Smooth muscle cell (in vitro differentiated cells): ENCODE measurements around the gene IQGAP1. TPM values are rescaled to one million over a fixed set of nuclear protein-coding genes. Genes with fewer than 3 reads are reported as not detected.

ENCODE experiments used
- DNase-seq: peaks from one replicate; lab custom pipeline; 2025; ENCODE audit not compliant: unreplicated experiment; lab: John Stamatoyannopoulos, UW
- H2AFZ ChIP-seq: fragments of 200-600 bp; sonication (generic); 2 replicates; pipeline ENCODE4 v1.6.0; 2016; ENCODE audit warnings: antibody characterized with exemption, low read depth, mild to moderate bottlenecking
- H3F3A ChIP-seq: fragments of 200-600 bp; sonication (generic); 2 replicates; pipeline ENCODE4 v1.6.0; 2017; ENCODE audit warnings: antibody characterized with exemption, low read depth
- H3K27ac ChIP-seq: fragments of 200-600 bp; sonication (generic); 2 replicates; pipeline ENCODE4 v1.5.1; 2016; ENCODE audit warnings: low read depth, mild to moderate bottlenecking
- H3K27me3 ChIP-seq: fragments of 200-600 bp; sonication (generic); 2 replicates; pipeline ENCODE4 v1.6.1; 2016; ENCODE audit warnings: low read depth, mild to moderate bottlenecking
- H3K36me3 ChIP-seq: fragments of 200-600 bp; sonication (generic); 2 replicates; pipeline ENCODE4 v1.5.1; 2016; ENCODE audit warnings: low read depth
- H3K4me1 ChIP-seq: fragments of 200-600 bp; sonication (generic); 2 replicates; pipeline ENCODE4 v1.5.1; 2016; ENCODE audit warnings: low read depth
- H3K4me2 ChIP-seq: fragments of 200-600 bp; sonication (generic); 2 replicates; pipeline ENCODE4 v1.6.0; 2016; ENCODE audit warnings: mild to moderate bottlenecking
- H3K4me3 ChIP-seq: fragments of 200-600 bp; sonication (generic); 2 replicates; pipeline ENCODE4 v1.5.1; 2016; ENCODE audit warnings: mild to moderate bottlenecking
- H3K79me2 ChIP-seq: fragments of 200-600 bp; sonication (generic); 2 replicates; pipeline ENCODE4 v1.6.0; 2016; ENCODE audit warnings: low read depth, mild to moderate bottlenecking
- H3K9ac ChIP-seq: fragments of 200-600 bp; sonication (generic); 2 replicates; pipeline ENCODE4 v1.6.0; 2016; ENCODE audit warnings: low read depth
- H3K9me3 ChIP-seq: fragments of 200-600 bp; sonication (generic); replicated peaks from 2 replicates; pipeline ENCODE4 v1.5.1; 2016; ENCODE audit warnings: low read depth
- H4K20me1 ChIP-seq: fragments of 200-600 bp; sonication (generic); 2 replicates; pipeline ENCODE4 v1.6.0; 2016; ENCODE audit warnings: low read depth
- WGBS: methylation state at CpG from one replicate; pipeline ENCODE4 v1.1.7; 2016; ENCODE audit warnings: low lambda C conversion rate; 5-methylcytosine and 5-hydroxymethylcytosine counted together
- polyA plus RNA-seq: library from polyadenylated mRNA; unstranded; fragments of >200 nt; fragmentation: Nextera tagmentation; extraction: Ambion mirVana; gene quantifications from 2 replicates; pipeline ENCODE4 v1.2.1, GENCODE V29; 2016
- total RNA-seq: library from RNA; depleted of rRNA; stranded (reverse); fragments of >200 nt; gene quantifications from 2 replicates; pipeline ENCODE4 v1.2.3, GENCODE V29; 2014
- TF ChIP-seq, protein P1 (sequence below): fragments of 200-600 bp; sonication (generic); IDR thresholded peaks from 2 replicates; pipeline ENCODE4 v1.5.1; 2017; ENCODE audit warnings: borderline replicate concordance, mild to moderate bottlenecking, antibody characterized with exemption; ENCODE audit not compliant: insufficient read depth, poor library complexity, severe bottlenecking

Gene IQGAP1
- total and polyA plus RNA-seq, 2 experiments from 2014 or later, result 59.3 to 185 TPM

DNA sequence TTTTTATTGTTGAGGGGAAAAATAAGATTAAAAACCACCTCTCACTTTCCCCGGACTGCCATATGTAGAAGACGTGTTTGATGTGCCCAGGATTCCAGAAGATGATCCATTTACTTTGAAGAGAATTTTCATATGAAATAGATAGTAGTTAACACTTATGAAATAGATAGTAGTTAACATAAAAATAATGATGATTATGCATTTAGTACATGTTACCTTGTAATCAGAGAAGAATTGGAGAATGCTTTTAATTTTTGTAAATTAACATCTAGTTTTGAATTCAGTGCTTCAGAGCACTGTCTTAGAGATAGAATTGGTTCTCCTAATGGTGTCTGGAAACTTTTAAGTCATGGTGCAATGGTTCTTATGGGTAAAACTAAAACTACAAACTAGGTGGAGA, 95.6 kb downstream of the IQGAP1 start:
- Histone ChIP-seq H3K4me2 (no peak overlapping the region), H3K27ac (no peak overlapping the region), H3K4me1 (no peaks in the 10 kb centered on the region), H3K9me3 (no peaks in the 10 kb centered on the region), H3F3A (peaks cover 3% of the 10 kb centered on the region), H3K9ac (no peak overlapping the region), H3K4me3 (no peak overlapping the region), H4K20me1 (peaks cover 6% of the 10 kb centered on the region), H2AFZ (no peak overlapping the region), H3K36me3 (peaks cover 51% of the 10 kb centered on the region), H3K79me2 (no peaks in the 10 kb centered on the region), H3K27me3 (no peaks in the 10 kb centered on the region)
- TF ChIP-seq, protein P1, sequence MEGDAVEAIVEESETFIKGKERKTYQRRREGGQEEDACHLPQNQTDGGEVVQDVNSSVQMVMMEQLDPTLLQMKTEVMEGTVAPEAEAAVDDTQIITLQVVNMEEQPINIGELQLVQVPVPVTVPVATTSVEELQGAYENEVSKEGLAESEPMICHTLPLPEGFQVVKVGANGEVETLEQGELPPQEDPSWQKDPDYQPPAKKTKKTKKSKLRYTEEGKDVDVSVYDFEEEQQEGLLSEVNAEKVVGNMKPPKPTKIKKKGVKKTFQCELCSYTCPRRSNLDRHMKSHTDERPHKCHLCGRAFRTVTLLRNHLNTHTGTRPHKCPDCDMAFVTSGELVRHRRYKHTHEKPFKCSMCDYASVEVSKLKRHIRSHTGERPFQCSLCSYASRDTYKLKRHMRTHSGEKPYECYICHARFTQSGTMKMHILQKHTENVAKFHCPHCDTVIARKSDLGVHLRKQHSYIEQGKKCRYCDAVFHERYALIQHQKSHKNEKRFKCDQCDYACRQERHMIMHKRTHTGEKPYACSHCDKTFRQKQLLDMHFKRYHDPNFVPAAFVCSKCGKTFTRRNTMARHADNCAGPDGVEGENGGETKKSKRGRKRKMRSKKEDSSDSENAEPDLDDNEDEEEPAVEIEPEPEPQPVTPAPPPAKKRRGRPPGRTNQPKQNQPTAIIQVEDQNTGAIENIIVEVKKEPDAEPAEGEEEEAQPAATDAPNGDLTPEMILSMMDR, result no peak
- 98% methylated on average over 2 of the region's 2 CpGs for WGBS
- no peak for DNase-seq

DNA sequence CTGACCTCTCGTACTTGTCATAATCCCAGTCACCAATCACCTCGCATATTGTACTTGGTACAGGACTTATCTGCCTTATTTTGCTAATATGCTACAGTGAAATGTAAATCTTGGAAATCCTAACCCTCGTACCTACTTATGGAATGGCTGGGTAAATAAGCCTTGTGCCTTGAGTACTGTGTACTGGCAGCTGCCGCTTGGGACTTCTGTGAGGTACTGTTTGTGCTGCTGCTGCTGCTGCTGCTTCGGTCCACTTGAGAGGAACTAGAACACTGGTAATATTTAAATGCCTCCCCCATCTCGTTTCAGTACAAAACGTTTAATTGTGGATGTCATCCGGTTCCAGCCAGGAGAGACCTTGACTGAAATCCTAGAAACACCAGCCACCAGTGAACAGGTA, 99.1 kb downstream of the IQGAP1 start:
- DNase-seq, result no peak
- Histone ChIP-seq H3K4me3 (no peak overlapping the region), H3K36me3 (peaks cover 50% of the 10 kb centered on the region), H3K27ac (no peak overlapping the region), H3K9ac (no peak overlapping the region), H4K20me1 (no peaks in the 10 kb centered on the region), H2AFZ (no peak overlapping the region), H3K9me3 (no peaks in the 10 kb centered on the region), H3K4me2 (no peak overlapping the region), H3K27me3 (no peaks in the 10 kb centered on the region), H3K79me2 (no peaks in the 10 kb centered on the region), H3F3A (no peaks in the 10 kb centered on the region), H3K4me1 (no peaks in the 10 kb centered on the region)
- TF ChIP-seq, protein P1, result no peak
- WGBS, result 96% methylated on average over 8 of the region's 8 CpGs

DNA sequence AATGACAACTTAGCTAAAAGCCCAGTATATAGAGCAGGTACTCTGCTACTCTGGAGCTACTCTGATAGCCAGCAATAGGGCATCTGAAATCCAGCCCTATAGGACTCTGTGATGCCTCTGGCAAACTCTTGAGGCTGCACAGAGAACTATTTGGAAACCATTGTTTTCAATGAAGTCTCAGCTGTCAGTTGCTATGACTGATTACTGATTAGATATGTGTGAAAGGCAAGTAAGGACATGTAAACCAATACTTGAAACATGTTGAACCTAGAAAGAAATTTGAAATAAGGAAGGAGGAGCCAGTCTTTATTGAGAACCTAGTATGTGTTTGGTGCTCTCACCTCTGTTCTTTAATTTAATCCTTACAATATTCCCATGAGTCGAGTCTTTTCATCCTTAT, 101.5 kb downstream of the IQGAP1 start:
- Histone ChIP-seq H3K36me3 (peaks cover 49% of the 10 kb centered on the region), H4K20me1 (no peaks in the 10 kb centered on the region), H3K4me1 (no peaks in the 10 kb centered on the region), H3K4me2 (no peak overlapping the region), H3F3A (no peaks in the 10 kb centered on the region), H3K4me3 (no peak overlapping the region), H3K9ac (no peak overlapping the region), H3K27me3 (no peaks in the 10 kb centered on the region), H3K27ac (no peak overlapping the region), H3K79me2 (no peaks in the 10 kb centered on the region), H2AFZ (no peak overlapping the region), H3K9me3 (no peaks in the 10 kb centered on the region)
- DNase-seq, result no peak
- TF ChIP-seq, protein P1, result no peak
- 88% methylated on average over 1 of the region's 1 CpG for WGBS

DNA sequence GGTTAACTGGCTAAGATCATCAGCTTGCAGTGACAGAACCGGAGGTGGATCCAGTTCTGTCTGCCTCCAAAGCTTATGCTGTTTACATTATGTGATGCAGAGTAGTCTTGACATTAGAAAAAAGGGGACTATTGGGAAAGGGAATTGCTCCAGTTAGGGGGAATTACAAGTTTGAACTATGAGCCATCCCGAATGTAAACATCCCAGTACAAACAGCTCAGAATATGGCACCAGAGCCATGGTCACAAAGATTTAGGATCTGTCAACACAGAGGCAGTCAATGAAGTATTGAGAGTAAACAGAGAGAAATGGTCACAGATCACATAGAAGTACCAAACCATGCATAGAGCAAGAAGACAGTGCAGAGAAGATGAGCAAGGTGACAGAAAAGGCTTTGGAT, 101.9 kb downstream of the IQGAP1 start:
- H3K4me3 ChIP-seq, result no peak overlapping the region
- no peaks in the 10 kb centered on the region for H3K79me2 ChIP-seq
- no peak overlapping the region for H2AFZ ChIP-seq
- no peaks in the 10 kb centered on the region for H3K4me1 ChIP-seq
- no peak overlapping the region for H3K9ac ChIP-seq
- TF ChIP-seq, protein P1, result no peak
- H3K27ac ChIP-seq, result no peak overlapping the region
- no peaks in the 10 kb centered on the region for H4K20me1 ChIP-seq
- peaks cover 47% of the 10 kb centered on the region for H3K36me3 ChIP-seq
- DNase-seq, result no peak
- no peaks in the 10 kb centered on the region for H3K27me3 ChIP-seq
- H3K9me3 ChIP-seq, result no peaks in the 10 kb centered on the region
- no peak overlapping the region for H3K4me2 ChIP-seq
- H3F3A ChIP-seq, result peaks cover under 1% of the 10 kb centered on the region
- WGBS, result 67% methylated on average over 2 of the region's 2 CpGs
